ENCODE results near the gene BCL2L2.

DNA sequence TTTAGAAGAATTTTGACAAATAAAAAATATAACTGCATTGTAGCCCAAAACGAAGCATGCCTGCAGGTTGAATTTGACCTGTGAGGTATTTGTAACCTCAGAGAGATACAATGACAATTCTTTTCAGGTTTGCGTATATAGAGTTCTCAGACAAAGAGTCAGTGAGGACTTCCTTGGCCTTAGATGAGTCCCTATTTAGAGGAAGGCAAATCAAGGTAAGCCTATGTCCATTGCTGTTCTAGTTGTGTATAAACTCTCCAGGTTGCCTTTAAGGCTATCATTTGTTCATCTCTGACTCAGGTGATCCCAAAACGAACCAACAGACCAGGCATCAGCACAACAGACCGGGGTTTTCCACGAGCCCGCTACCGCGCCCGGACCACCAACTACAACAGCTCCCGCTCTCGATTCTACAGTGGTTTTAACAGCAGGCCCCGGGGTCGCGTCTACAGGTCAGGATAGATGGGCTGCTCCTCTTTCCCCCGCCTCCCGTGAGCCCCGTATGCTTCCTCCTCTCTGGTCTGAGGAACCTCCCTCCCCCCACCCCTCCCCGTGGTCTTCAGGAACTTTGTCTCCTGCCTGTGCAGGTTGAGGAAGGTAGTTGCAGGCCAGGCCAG, 17.3 kb downstream of the BCL2L2 start:
- TF ChIP-seq POLR2AphosphoS5 (IDR thresholded peaks at IDR 0.05; ENCODE audit: low read depth, low read length): no peak
- TF ChIP-seq MEF2A (IDR thresholded peaks at IDR 0.05; ENCODE audit: borderline replicate concordance, low read depth): no peak
- TF ChIP-seq CTCF (IDR thresholded peaks at IDR 0.05): no peak
- no peak for TF ChIP-seq YY1 (IDR thresholded peaks at IDR 0.05; ENCODE audit: low read depth)
- TF ChIP-seq SMC3 (IDR thresholded peaks at IDR 0.05; ENCODE audit: low read depth, low read length): no peak
- no peak for TF ChIP-seq GABPA (IDR thresholded peaks at IDR 0.05; ENCODE audit: low read depth)
- TF ChIP-seq ELF1 (IDR thresholded peaks at IDR 0.05): no peak
